Measurements from ENCODE around the gene RICTOR.

- TF ChIP-seq POLR2A (IDR thresholded peaks at IDR 0.05) (no peak), CTCF (IDR thresholded peaks at IDR 0.05) (no peak)
These were observed 16.5 kb downstream of the RICTOR start for GRCh38 chr5:39057734-39058133.

All from lower leg skin (tissue), 3 donors.